HepG2 (cell line): ENCODE results near the gene ROCK1. TPM values are rescaled to one million over a fixed set of nuclear protein-coding genes. Genes with fewer than 3 reads are reported as not detected.
A peak's percentile ranks its signal among the peaks of the same experiment; 100 is the strongest.

Experiments used
- ARNT2 ChIP-seq: sonication (generic); formaldehyde crosslinking; IDR thresholded peaks from 2 replicates; pipeline ENCODE4 v1.8.0; 2022; ENCODE audit warnings: mild to moderate bottlenecking, low read depth, missing genetic modification reagents, moderate library complexity
- BORCS8-MEF2B ChIP-seq: sonication (generic); formaldehyde crosslinking; IDR thresholded peaks from 2 replicates; pipeline ENCODE4 v1.8.0; 2022; ENCODE audit warnings: mild to moderate bottlenecking, missing genetic modification reagents
- CBX5 ChIP-seq: sonication (generic); formaldehyde crosslinking; IDR thresholded peaks from 2 replicates; pipeline ENCODE4 v1.4.0; 2020; ENCODE audit warnings: missing genetic modification reagents, borderline replicate concordance
- ESRRA ChIP-seq: sonication (generic); formaldehyde crosslinking; IDR thresholded peaks from 2 replicates; pipeline ENCODE4 v1.5.1; 2020; ENCODE audit warnings: mild to moderate bottlenecking, low read depth, missing genetic modification reagents
- GPN1 ChIP-seq: sonication (generic); formaldehyde crosslinking; IDR thresholded peaks from 2 replicates; pipeline ENCODE4 v1.5.1; 2020; ENCODE audit warnings: missing genetic modification reagents, borderline replicate concordance
- GTF2F1 ChIP-seq: fragments of 150-350 bp; IDR thresholded peaks from 2 replicates; pipeline ENCODE4 v1.6.1; 2014; ENCODE audit warnings: low read length
- MEIS1 ChIP-seq: sonication (generic); formaldehyde crosslinking; IDR thresholded peaks from 2 replicates; pipeline ENCODE4 v1.9.0; 2021; ENCODE audit warnings: mild to moderate bottlenecking, missing genetic modification reagents, moderate library complexity, borderline replicate concordance
- NKX3-1 ChIP-seq: sonication (generic); formaldehyde crosslinking; IDR thresholded peaks from 2 replicates; pipeline ENCODE4 v1.5.0; 2020; ENCODE audit warnings: missing genetic modification reagents
- NR2C2 ChIP-seq: sonication (generic); formaldehyde crosslinking; IDR thresholded peaks from 2 replicates; pipeline ENCODE4 v1.4.0; 2020; ENCODE audit warnings: missing genetic modification reagents, mild to moderate bottlenecking, moderate library complexity, borderline replicate concordance
- PHF8 ChIP-seq: sonication (generic); formaldehyde crosslinking; IDR thresholded peaks from 2 replicates; pipeline ENCODE4 v1.5.0; 2020; ENCODE audit warnings: missing genetic modification reagents
- SPEN ChIP-seq: sonication (generic); formaldehyde crosslinking; IDR thresholded peaks from 2 replicates; pipeline ENCODE4 v1.5.1; 2020; ENCODE audit warnings: low read depth, mild to moderate bottlenecking, missing genetic modification reagents
- TP53 ChIP-seq: sonication (generic); formaldehyde crosslinking; conservative IDR thresholded peaks from 2 replicates; pipeline ENCODE4 v1.4.0; 2020; ENCODE audit warnings: missing genetic modification reagents
- ZFP62 ChIP-seq: sonication (generic); formaldehyde crosslinking; IDR thresholded peaks from 2 replicates; pipeline ENCODE4 v1.4.0; 2020; ENCODE audit warnings: missing genetic modification reagents
- ZNF234 ChIP-seq: sonication (generic); formaldehyde crosslinking; conservative IDR thresholded peaks from 2 replicates; pipeline ENCODE4 v1.5.1; 2020; ENCODE audit warnings: mild to moderate bottlenecking, missing genetic modification reagents
- ZNF572 ChIP-seq: sonication (generic); formaldehyde crosslinking; IDR thresholded peaks from 2 replicates; pipeline ENCODE4 v1.5.1; 2020; ENCODE audit warnings: mild to moderate bottlenecking, missing genetic modification reagents
- polyA plus RNA-seq, 8 experiments: library from polyadenylated mRNA; depleted of rRNA in 3 of 8; stranded (reverse) in 7 of 8; unstranded in 1 of 8; fragments of >200 nt; fragmentation: Illumina TruSeq in 4 of 8; extraction: Trizol in 4 of 8; gene quantifications; 2 replicates each; pipeline versions ENCODE4 v1.2.1 to v1.2.3, GENCODE V29; 2011 to 2016; ENCODE audit warnings: low read depth in 4 of 8, missing spikeins in 1 of 8, mixed read lengths in 1 of 8; ENCODE audit not compliant: insufficient read depth in 1 of 8
- total RNA-seq, 5 experiments: library from RNA; depleted of rRNA; stranded (reverse); fragments of >200 nt; fragmentation: Illumina TruSeq; extraction: Trizol; gene quantifications; 2 replicates each; pipeline ENCODE4 v1.2.3, GENCODE V29; 2016; ENCODE audit warnings: low read depth in 1 of 5
- TF ChIP-seq, protein P1 (sequence below): sonication (generic); formaldehyde crosslinking; IDR thresholded peaks from 2 replicates; pipeline ENCODE4 v1.4.0; 2020; ENCODE audit warnings: mild to moderate bottlenecking, missing genetic modification reagents
- TF ChIP-seq, protein P2 (sequence below): sonication (generic); formaldehyde crosslinking; IDR thresholded peaks from 2 replicates; pipeline ENCODE4 v1.8.1; 2022; ENCODE audit warnings: low read depth, mild to moderate bottlenecking, missing genetic modification reagents
- TF ChIP-seq, protein P3 (sequence below): sonication (generic); formaldehyde crosslinking; IDR thresholded peaks from 2 replicates; pipeline ENCODE4 v1.4.0; 2020; ENCODE audit warnings: missing genetic modification reagents

ROCK1 gene
- total and polyA plus RNA-seq, 2 of the 13 experiments (the other 11 are each of a cell fraction or from before 2014, with no cell fraction given): 10.5 to 27.2 TPM

- TF ChIP-seq, protein P1, sequence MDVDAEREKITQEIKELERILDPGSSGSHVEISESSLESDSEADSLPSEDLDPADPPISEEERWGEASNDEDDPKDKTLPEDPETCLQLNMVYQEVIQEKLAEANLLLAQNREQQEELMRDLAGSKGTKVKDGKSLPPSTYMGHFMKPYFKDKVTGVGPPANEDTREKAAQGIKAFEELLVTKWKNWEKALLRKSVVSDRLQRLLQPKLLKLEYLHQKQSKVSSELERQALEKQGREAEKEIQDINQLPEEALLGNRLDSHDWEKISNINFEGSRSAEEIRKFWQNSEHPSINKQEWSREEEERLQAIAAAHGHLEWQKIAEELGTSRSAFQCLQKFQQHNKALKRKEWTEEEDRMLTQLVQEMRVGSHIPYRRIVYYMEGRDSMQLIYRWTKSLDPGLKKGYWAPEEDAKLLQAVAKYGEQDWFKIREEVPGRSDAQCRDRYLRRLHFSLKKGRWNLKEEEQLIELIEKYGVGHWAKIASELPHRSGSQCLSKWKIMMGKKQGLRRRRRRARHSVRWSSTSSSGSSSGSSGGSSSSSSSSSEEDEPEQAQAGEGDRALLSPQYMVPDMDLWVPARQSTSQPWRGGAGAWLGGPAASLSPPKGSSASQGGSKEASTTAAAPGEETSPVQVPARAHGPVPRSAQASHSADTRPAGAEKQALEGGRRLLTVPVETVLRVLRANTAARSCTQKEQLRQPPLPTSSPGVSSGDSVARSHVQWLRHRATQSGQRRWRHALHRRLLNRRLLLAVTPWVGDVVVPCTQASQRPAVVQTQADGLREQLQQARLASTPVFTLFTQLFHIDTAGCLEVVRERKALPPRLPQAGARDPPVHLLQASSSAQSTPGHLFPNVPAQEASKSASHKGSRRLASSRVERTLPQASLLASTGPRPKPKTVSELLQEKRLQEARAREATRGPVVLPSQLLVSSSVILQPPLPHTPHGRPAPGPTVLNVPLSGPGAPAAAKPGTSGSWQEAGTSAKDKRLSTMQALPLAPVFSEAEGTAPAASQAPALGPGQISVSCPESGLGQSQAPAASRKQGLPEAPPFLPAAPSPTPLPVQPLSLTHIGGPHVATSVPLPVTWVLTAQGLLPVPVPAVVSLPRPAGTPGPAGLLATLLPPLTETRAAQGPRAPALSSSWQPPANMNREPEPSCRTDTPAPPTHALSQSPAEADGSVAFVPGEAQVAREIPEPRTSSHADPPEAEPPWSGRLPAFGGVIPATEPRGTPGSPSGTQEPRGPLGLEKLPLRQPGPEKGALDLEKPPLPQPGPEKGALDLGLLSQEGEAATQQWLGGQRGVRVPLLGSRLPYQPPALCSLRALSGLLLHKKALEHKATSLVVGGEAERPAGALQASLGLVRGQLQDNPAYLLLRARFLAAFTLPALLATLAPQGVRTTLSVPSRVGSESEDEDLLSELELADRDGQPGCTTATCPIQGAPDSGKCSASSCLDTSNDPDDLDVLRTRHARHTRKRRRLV (CRISPR knock-in tag): no peak
- TF ChIP-seq ZNF572 (no peak), ZNF234 (CRISPR knock-in tag) (peak; percentile 79; the same call in 1 of the 2 replicates), SPEN (CRISPR knock-in tag) (peak; percentile 16; the same call in 1 of the 2 replicates), TP53 (CRISPR knock-in tag) (no peak), BORCS8-MEF2B (CRISPR knock-in tag) (0 out of 2 replicates have a peak, but pooled peaks have one; percentile 17), MEIS1 (CRISPR knock-in tag) (no peak), ESRRA (CRISPR knock-in tag) (no peak), GTF2F1 (no peak), CBX5 (CRISPR knock-in tag) (no peak), GPN1 (CRISPR knock-in tag) (no peak), ZFP62 (CRISPR knock-in tag) (no peak), ARNT2 (CRISPR knock-in tag) (0 out of 2 replicates have a peak, but pooled peaks have one; percentile 14), PHF8 (CRISPR knock-in tag) (peak; percentile 87), NR2C2 (CRISPR knock-in tag) (no peak), NKX3-1 (CRISPR knock-in tag) (no peak)
- TF ChIP-seq, protein P2, sequence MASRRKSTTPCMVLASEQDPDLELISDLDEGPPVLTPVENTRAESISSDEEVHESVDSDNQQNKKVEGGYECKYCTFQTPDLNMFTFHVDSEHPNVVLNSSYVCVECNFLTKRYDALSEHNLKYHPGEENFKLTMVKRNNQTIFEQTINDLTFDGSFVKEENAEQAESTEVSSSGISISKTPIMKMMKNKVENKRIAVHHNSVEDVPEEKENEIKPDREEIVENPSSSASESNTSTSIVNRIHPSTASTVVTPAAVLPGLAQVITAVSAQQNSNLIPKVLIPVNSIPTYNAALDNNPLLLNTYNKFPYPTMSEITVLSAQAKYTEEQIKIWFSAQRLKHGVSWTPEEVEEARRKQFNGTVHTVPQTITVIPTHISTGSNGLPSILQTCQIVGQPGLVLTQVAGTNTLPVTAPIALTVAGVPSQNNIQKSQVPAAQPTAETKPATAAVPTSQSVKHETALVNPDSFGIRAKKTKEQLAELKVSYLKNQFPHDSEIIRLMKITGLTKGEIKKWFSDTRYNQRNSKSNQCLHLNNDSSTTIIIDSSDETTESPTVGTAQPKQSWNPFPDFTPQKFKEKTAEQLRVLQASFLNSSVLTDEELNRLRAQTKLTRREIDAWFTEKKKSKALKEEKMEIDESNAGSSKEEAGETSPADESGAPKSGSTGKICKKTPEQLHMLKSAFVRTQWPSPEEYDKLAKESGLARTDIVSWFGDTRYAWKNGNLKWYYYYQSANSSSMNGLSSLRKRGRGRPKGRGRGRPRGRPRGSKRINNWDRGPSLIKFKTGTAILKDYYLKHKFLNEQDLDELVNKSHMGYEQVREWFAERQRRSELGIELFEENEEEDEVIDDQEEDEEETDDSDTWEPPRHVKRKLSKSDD (CRISPR knock-in tag): no peak
- TF ChIP-seq, protein P3, sequence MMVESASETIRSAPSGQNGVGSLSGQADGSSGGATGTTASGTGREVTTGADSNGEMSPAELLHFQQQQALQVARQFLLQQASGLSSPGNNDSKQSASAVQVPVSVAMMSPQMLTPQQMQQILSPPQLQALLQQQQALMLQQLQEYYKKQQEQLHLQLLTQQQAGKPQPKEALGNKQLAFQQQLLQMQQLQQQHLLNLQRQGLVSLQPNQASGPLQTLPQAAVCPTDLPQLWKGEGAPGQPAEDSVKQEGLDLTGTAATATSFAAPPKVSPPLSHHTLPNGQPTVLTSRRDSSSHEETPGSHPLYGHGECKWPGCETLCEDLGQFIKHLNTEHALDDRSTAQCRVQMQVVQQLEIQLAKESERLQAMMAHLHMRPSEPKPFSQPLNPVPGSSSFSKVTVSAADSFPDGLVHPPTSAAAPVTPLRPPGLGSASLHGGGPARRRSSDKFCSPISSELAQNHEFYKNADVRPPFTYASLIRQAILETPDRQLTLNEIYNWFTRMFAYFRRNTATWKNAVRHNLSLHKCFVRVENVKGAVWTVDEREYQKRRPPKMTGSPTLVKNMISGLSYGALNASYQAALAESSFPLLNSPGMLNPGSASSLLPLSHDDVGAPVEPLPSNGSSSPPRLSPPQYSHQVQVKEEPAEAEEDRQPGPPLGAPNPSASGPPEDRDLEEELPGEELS: no peak
Measured at GRCh38 chr18:21111346-21112139, at the start of gene ROCK1 (continued).
